ENCODE measurements around the gene HDAC4. TPM values are rescaled to one million over a fixed set of nuclear protein-coding genes. Genes with fewer than 3 reads are reported as not detected.

Gene HDAC4
- total and polyA plus RNA-seq, 2 donors (not counting 1 experiment from before 2014, with no cell fraction given), result 13.5 to 46.0 TPM

DNA sequence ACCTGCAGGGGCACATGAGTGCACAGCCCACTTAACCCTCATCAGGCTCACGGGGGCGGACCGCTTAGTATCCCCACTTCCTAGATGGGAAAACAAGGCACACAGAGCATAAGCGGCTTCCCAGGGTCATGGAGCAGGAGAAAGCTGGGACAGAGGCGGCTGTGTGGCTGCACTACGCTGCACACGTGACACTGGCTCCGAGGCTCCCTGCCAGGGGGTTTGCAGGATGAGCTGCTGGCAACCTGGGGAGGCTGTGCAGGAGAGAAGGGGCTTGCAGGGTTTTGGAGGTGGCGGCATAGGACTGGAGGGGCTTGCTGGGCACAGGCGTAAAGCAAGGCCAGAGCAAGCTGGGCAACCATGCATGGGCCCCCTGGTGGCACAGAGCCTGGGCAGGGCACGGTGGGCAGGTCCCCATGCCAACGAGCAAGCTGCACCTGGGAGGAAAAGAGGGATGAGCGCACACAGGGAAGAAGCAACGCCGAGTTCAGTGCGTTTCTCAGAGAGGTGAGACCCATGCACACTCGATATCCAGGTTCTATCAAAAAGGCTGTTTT lies 268.6 kb downstream of the HDAC4 start:
- Histone ChIP-seq H2AFZ (ENCODE audit: insufficient read depth, low read depth, low read length, poor library complexity, severe bottlenecking) (no peak overlapping the region), H3K4me1 (ENCODE audit: control insufficient read depth in 2 of 2, insufficient read depth in 2 of 2, low read length in 2 of 2) (no peaks in the 10 kb centered on the region), H3K79me2 (ENCODE audit: control insufficient read depth, insufficient read depth, low read length) (no peaks in the 10 kb centered on the region), H4K20me1 (ENCODE audit: control insufficient read depth, insufficient read depth, low read length, poor library complexity, severe bottlenecking) (no peaks in the 10 kb centered on the region), H3K9ac (ENCODE audit: low read length) (no peak overlapping the region), H3K27ac (ENCODE audit: low read length in 2 of 2) (no peak overlapping the region), H3K9me3 (ENCODE audit: control extremely low read depth in 1 of 3, control insufficient read depth in 2 of 3, insufficient read depth in 1 of 3, low read length in 2 of 3) (no peaks in the 10 kb centered on the region), H3K4me3 (ENCODE audit: control extremely low read depth in 1 of 5, extremely low read depth in 1 of 5, insufficient read depth in 1 of 5, low read depth in 2 of 5, low read length in 4 of 5) (no peak overlapping the region), H3K36me3 (replicated peaks in 1 of 2; ENCODE audit: control extremely low read depth in 1 of 2, control insufficient read depth in 1 of 2, extremely low read depth in 1 of 2, insufficient read depth in 2 of 2, low read length in 1 of 2) (peaks cover 1 to 32% of the 10 kb centered on the region in 2 experiments), H3K27me3 (replicated peaks in 1 of 4; ENCODE audit: control extremely low read depth in 1 of 4, control insufficient read depth in 3 of 4, insufficient read depth in 4 of 4, low read length in 3 of 4) (no peaks in the 10 kb centered on the region), H3K4me2 (replicated peaks; ENCODE audit: low read depth, low read length, poor library complexity, severe bottlenecking) (no peak overlapping the region)
- Mint-ChIP-seq H3K4me3 (no peak overlapping the region), H3K4me1 (no peaks in the 10 kb centered on the region), H3K27ac (no peak overlapping the region), H3K9me3 (ENCODE audit: insufficient read depth) (no peaks in the 10 kb centered on the region), H3K27me3 (no peaks in the 10 kb centered on the region)
- ChIA-PET POLR2A (no interaction called here), CTCF (no interaction called here)
- ATAC-seq (ENCODE audit: low read depth), result no peak
- intact Hi-C loops (cut with micrococcal nuclease), result no loop called here
- TF ChIP-seq EZH2 (IDR thresholded peaks at IDR 0.05; ENCODE audit: borderline replicate concordance, insufficient read depth, low read depth, low read length, poor library complexity, severe bottlenecking), result no peak
- TF ChIP-seq, protein P1, sequence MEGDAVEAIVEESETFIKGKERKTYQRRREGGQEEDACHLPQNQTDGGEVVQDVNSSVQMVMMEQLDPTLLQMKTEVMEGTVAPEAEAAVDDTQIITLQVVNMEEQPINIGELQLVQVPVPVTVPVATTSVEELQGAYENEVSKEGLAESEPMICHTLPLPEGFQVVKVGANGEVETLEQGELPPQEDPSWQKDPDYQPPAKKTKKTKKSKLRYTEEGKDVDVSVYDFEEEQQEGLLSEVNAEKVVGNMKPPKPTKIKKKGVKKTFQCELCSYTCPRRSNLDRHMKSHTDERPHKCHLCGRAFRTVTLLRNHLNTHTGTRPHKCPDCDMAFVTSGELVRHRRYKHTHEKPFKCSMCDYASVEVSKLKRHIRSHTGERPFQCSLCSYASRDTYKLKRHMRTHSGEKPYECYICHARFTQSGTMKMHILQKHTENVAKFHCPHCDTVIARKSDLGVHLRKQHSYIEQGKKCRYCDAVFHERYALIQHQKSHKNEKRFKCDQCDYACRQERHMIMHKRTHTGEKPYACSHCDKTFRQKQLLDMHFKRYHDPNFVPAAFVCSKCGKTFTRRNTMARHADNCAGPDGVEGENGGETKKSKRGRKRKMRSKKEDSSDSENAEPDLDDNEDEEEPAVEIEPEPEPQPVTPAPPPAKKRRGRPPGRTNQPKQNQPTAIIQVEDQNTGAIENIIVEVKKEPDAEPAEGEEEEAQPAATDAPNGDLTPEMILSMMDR (IDR thresholded peaks at IDR 0.05), result no peak
- 97% methylated on average over 17 of the region's 17 CpGs for WGBS (ENCODE audit: insufficient coverage)
- DNase-seq, result no peak

DNA sequence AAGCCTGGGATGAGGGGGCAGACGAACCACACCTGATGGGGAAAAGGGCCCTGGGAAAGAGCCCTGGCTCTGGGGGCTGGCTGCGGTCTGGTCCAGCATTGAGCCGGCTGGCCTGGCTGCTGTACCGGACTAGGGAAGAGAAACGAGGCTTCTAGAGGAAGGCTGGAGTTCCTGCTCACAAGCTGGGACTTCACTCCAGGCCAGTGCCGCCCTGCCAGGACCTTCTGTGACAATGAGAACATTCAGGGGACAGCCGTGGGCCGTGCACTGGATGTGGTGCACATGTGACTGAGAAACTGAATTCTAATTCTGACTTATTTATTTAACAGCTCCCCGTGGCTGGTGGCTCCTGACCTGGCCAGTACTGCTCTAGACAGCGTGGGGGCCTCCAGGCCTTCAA lies 269.3 kb downstream of the HDAC4 start:
- Histone ChIP-seq H3K36me3 (replicated peaks in 1 of 2; ENCODE audit: control extremely low read depth in 1 of 2, control insufficient read depth in 1 of 2, extremely low read depth in 1 of 2, insufficient read depth in 2 of 2, low read length in 1 of 2) (peaks cover 1 to 32% of the 10 kb centered on the region in 2 experiments), H2AFZ (ENCODE audit: insufficient read depth, low read depth, low read length, poor library complexity, severe bottlenecking) (no peak overlapping the region), H3K4me1 (ENCODE audit: control insufficient read depth in 2 of 2, insufficient read depth in 2 of 2, low read length in 2 of 2) (no peaks in the 10 kb centered on the region), H3K79me2 (ENCODE audit: control insufficient read depth, insufficient read depth, low read length) (no peaks in the 10 kb centered on the region), H3K9ac (ENCODE audit: low read length) (no peak overlapping the region), H3K27me3 (replicated peaks in 1 of 4; ENCODE audit: control extremely low read depth in 1 of 4, control insufficient read depth in 3 of 4, insufficient read depth in 4 of 4, low read length in 3 of 4) (no peaks in the 10 kb centered on the region), H4K20me1 (ENCODE audit: control insufficient read depth, insufficient read depth, low read length, poor library complexity, severe bottlenecking) (no peaks in the 10 kb centered on the region), H3K4me3 (ENCODE audit: control extremely low read depth in 1 of 5, extremely low read depth in 1 of 5, insufficient read depth in 1 of 5, low read depth in 2 of 5, low read length in 4 of 5) (no peak overlapping the region), H3K9me3 (ENCODE audit: control extremely low read depth in 1 of 3, control insufficient read depth in 2 of 3, insufficient read depth in 1 of 3, low read length in 2 of 3) (no peaks in the 10 kb centered on the region), H3K27ac (ENCODE audit: low read length in 2 of 2) (no peak overlapping the region), H3K4me2 (replicated peaks; ENCODE audit: low read depth, low read length, poor library complexity, severe bottlenecking) (no peak overlapping the region)
- Mint-ChIP-seq H3K4me3 (no peak overlapping the region), H3K9me3 (ENCODE audit: insufficient read depth) (no peaks in the 10 kb centered on the region), H3K4me1 (no peaks in the 10 kb centered on the region), H3K27me3 (no peaks in the 10 kb centered on the region), H3K27ac (no peak overlapping the region)
- POLR2A ChIA-PET, result no interaction called here
- ATAC-seq (ENCODE audit: low read depth) (no peak), DNase-seq (no peak)
- CTCF ChIA-PET, result no interaction called here
- TF ChIP-seq, protein P1 (IDR thresholded peaks at IDR 0.05), result no peak
- TF ChIP-seq EZH2 (IDR thresholded peaks at IDR 0.05; ENCODE audit: borderline replicate concordance, insufficient read depth, low read depth, low read length, poor library complexity, severe bottlenecking), result no peak
- intact Hi-C loops (cut with micrococcal nuclease), result no loop called here
- WGBS (ENCODE audit: insufficient coverage), result 98% methylated on average over 10 of the region's 10 CpGs
